Thyroid gland (tissue), 4 donors: ENCODE results near the gene CTU1. TPM values are rescaled to one million over a fixed set of nuclear protein-coding genes. Genes with fewer than 3 reads are reported as not detected.

Experiments
- DNase-seq, 2 donors: peaks; one replicate each; pipeline ENCODE4 v3.0.0-alpha.2; 2019
- H3K27ac ChIP-seq, 3 donors: fragments of 200-600 bp; sonication (generic); 1 replicate in 2 of 3; 2 replicates in 1 of 3; pipeline ENCODE4 v1.5.1; 2016 to 2019; ENCODE audit warnings: mild to moderate bottlenecking in 1 of 3, moderate library complexity in 1 of 3
- H3K27me3 ChIP-seq: fragments of 200-600 bp; sonication (generic); one replicate; pipeline ENCODE4 v1.5.1; 2019
- H3K36me3 ChIP-seq, 2 donors: fragments of 200-600 bp; sonication (generic); one replicate each; pipeline ENCODE4 v1.5.1; 2016 to 2019
- H3K4me1 ChIP-seq, 2 donors: fragments of 200-600 bp; sonication (generic); one replicate each; pipeline ENCODE4 v1.5.1; 2017 to 2019
- H3K4me3 ChIP-seq, 3 donors: fragments of 200-600 bp; sonication (generic); replicated peaks in 1 of 3; 1 replicate in 2 of 3; 2 replicates in 1 of 3; pipeline ENCODE4 v1.5.1; 2016; ENCODE audit warnings: mild to moderate bottlenecking in 1 of 3
- H3K9me3 ChIP-seq: fragments of 200-600 bp; sonication (generic); one replicate; pipeline ENCODE4 v1.5.1; 2017
- CTCF ChIP-seq, 6 experiments: fragments of 200-600 bp in 3 of 6; fragments of 450-650 bp in 3 of 6; sonication (generic) in 3 of 6; IDR thresholded peaks; one replicate each; pipeline ENCODE4 v1.5.1; 2016 to 2019; ENCODE audit warnings: antibody characterized with exemption in 6 of 6, mild to moderate bottlenecking in 2 of 6, inconsistent platforms in 1 of 6, moderate library complexity in 1 of 6
- POLR2A ChIP-seq, 2 donors: fragments of 450-650 bp; IDR thresholded peaks; one replicate each; pipeline ENCODE4 v1.6.1; 2017; ENCODE audit warnings: antibody characterized with exemption in 2 of 2, mild to moderate bottlenecking in 2 of 2, moderate library complexity in 1 of 2
- WGBS, 2 donors: methylation state at CpG; one replicate each; pipeline ENCODE4 v1.1.5; 2017; 5-methylcytosine and 5-hydroxymethylcytosine counted together
- intact Hi-C: fragments of 100-400 bp; cut with DNase I; formaldehyde crosslinking; loops from one replicate; pipeline ENCODE4 v1.15.1; 2023
- total RNA-seq, 4 donors: library from RNA; depleted of rRNA; stranded (reverse); fragments of >200 nt; gene quantifications; one replicate each; pipeline ENCODE4 v1.2.3, GENCODE V29; 2016

The CTU1 gene
- total RNA-seq, 4 donors from 2014 or later, result 7.5 to 13.6 (median 9.3) TPM

- intact Hi-C loops, result no loop called here
- TF ChIP-seq CTCF (IDR thresholded peaks at IDR 0.05) (no peak), POLR2A (IDR thresholded peaks at IDR 0.05) (no peak)
- Histone ChIP-seq H3K4me3 (no peak overlapping the region), H3K9me3 (no peaks in the 10 kb centered on the region), H3K36me3 (no peaks in the 10 kb centered on the region), H3K27ac (no peak overlapping the region), H3K4me1 (peaks cover 4 to 7% of the 10 kb centered on the region in 2 donors), H3K27me3 (no peaks in the 10 kb centered on the region)
- no peak for DNase-seq
- 85 to 90% methylated on average over 7 of the region's 7 CpGs for WGBS, 2 donors
Observed at GRCh38 chr19:51063664-51064063, 44.5 kb downstream of the CTU1 start.

GRCh38 chr19:51060973-51061372, 47.2 kb downstream of the CTU1 start:
- intact Hi-C loops, result no loop called here
- Histone ChIP-seq H3K4me3 (no peak overlapping the region), H3K36me3 (no peaks in the 10 kb centered on the region), H3K9me3 (no peaks in the 10 kb centered on the region), H3K4me1 (peaks cover 4 to 7% of the 10 kb centered on the region in 2 donors), H3K27me3 (no peaks in the 10 kb centered on the region), H3K27ac (no peak overlapping the region)
- 0 to 90% methylated on average over 1 of the region's 1 CpG for WGBS, 2 donors
- no peak for DNase-seq
- TF ChIP-seq POLR2A (IDR thresholded peaks at IDR 0.05) (no peak), CTCF (IDR thresholded peaks at IDR 0.05) (no peak)

- H3K27me3 ChIP-seq, result no peaks in the 10 kb centered on the region
- peaks cover 4 to 7% of the 10 kb centered on the region in 2 donors for H3K4me1 ChIP-seq
- no peak for DNase-seq
- no peaks in the 10 kb centered on the region for H3K9me3 ChIP-seq
- TF ChIP-seq CTCF (IDR thresholded peaks at IDR 0.05), result no peak
- no peak for TF ChIP-seq POLR2A (IDR thresholded peaks at IDR 0.05)
- no peaks in the 10 kb centered on the region for H3K36me3 ChIP-seq
- no peak overlapping the region for H3K27ac ChIP-seq
- WGBS, 2 donors, result 63 to 90% methylated on average over 4 of the region's 4 CpGs
- intact Hi-C loops, result no loop called here
- no peak overlapping the region for H3K4me3 ChIP-seq
Observed at GRCh38 chr19:51060336-51060735, 47.9 kb downstream of the CTU1 start.

GRCh38 chr19:51059715-51060114, 48.5 kb downstream of the CTU1 start:
- WGBS, 2 donors, result 81 to 84% methylated on average over 7 of the region's 7 CpGs
- H3K4me3 ChIP-seq, result no peak overlapping the region
- TF ChIP-seq CTCF (IDR thresholded peaks at IDR 0.05), result no peak
- no peak for DNase-seq
- H3K36me3 ChIP-seq, result no peaks in the 10 kb centered on the region
- H3K27ac ChIP-seq, result no peak overlapping the region
- H3K4me1 ChIP-seq, result peaks cover 0 to 2% of the 10 kb centered on the region in 2 donors
- no peaks in the 10 kb centered on the region for H3K27me3 ChIP-seq
- intact Hi-C loops, result no loop called here
- H3K9me3 ChIP-seq, result no peaks in the 10 kb centered on the region

- H3K36me3 ChIP-seq, result no peaks in the 10 kb centered on the region
- no peak overlapping the region for H3K4me3 ChIP-seq
- no peak for TF ChIP-seq CTCF (IDR thresholded peaks at IDR 0.05)
- no peak for TF ChIP-seq POLR2A (IDR thresholded peaks at IDR 0.05)
- H3K27me3 ChIP-seq, result no peaks in the 10 kb centered on the region
- H3K4me1 ChIP-seq, result no peaks in the 10 kb centered on the region
- no peaks in the 10 kb centered on the region for H3K9me3 ChIP-seq
- no peak overlapping the region for H3K27ac ChIP-seq
- intact Hi-C loops, result no loop called here
- DNase-seq, result no peak
Observed at GRCh38 chr19:51055866-51056265, 52.3 kb downstream of the CTU1 start.

Other genes with a start within 250 kb of the CTU1 start
- 10 to 100 TPM in 1 of 4 donors, 1 to 10 TPM in 3; 2.8 to 11.0 (median 5.0) TPM for gene KLK2, start 235.0 kb downstream of the CTU1 start, total RNA-seq
- 1 to 10 TPM in 3 of 4 donors, not detected in 1; 1.1 to 3.1 (median 1.9) TPM for gene KLK4, start 197.0 kb downstream of the CTU1 start, total RNA-seq
- under 1 TPM in 1 of 4 donors, not detected in 3; 0.44 TPM for gene KLK5, start 155.4 kb downstream of the CTU1 start, total RNA-seq
- gene KLK6, start 138.8 kb downstream of the CTU1 start, total RNA-seq, result not detected
- under 1 TPM in 2 of 4 donors, not detected in 2; 0.34 to 0.89 TPM for gene KLK7, start 124.5 kb downstream of the CTU1 start, total RNA-seq
- under 1 TPM in 1 of 4 donors, not detected in 3; 0.78 TPM for gene KLK8, start 106.8 kb downstream of the CTU1 start, total RNA-seq
- under 1 TPM in 1 of 4 donors, not detected in 3; 0.63 TPM for gene KLK10, start 88.7 kb downstream of the CTU1 start, total RNA-seq
- under 1 TPM in 2 of 4 donors, not detected in 2; 0.40 to 0.93 TPM for gene KLK11, start 81.8 kb downstream of the CTU1 start, total RNA-seq
- not detected for gene KLK12, start 73.4 kb downstream of the CTU1 start, total RNA-seq
- gene KLK13, start 43.3 kb downstream of the CTU1 start, total RNA-seq, result under 1 TPM in 2 of 4 donors, not detected in 2; 0.22 to 0.73 TPM
- not detected for gene KLK14, start 25.5 kb downstream of the CTU1 start, total RNA-seq
- gene SIGLEC9, start 16.5 kb upstream of the CTU1 start, total RNA-seq, result 1 to 10 TPM; 1.2 to 3.1 (median 1.9) TPM
- gene SIGLEC7, start 33.9 kb upstream of the CTU1 start, total RNA-seq, result 1 to 10 TPM in 1 of 4 donors, under 1 TPM in 1, not detected in 2; 0.54 to 1.0 TPM
- gene CD33, start 116.7 kb upstream of the CTU1 start, total RNA-seq, result 1 to 10 TPM in 3 of 4 donors, under 1 TPM in 1; 0.54 to 4.0 (median 1.8) TPM
- not detected for gene SIGLECL1, start 142.7 kb upstream of the CTU1 start, total RNA-seq
- under 1 TPM in 1 of 4 donors, not detected in 3; 0.54 TPM for gene IGLON5, start 203.2 kb upstream of the CTU1 start, total RNA-seq
- gene VSIG10L, start 233.7 kb upstream of the CTU1 start, total RNA-seq, result under 1 TPM; 0.21 to 0.56 (median 0.28) TPM